NB4 (cell line): ENCODE data around the gene RABL6.
"Not testable (repeated sequence)": the region's sequence is repeated elsewhere in the genome, so short reads cannot be mapped to it uniquely, and the experiment has no call there.

Experiments
- MYC ChIP-seq: IDR thresholded peaks from 2 replicates; pipeline ENCODE4 v1.6.1; 2011; ENCODE audit warnings: low read depth, low read length
- TF ChIP-seq, protein P1 (sequence below): IDR thresholded peaks from one replicate; pipeline ENCODE4 v1.5.1; 2012; ENCODE audit warnings: low read depth, low read length

DNA sequence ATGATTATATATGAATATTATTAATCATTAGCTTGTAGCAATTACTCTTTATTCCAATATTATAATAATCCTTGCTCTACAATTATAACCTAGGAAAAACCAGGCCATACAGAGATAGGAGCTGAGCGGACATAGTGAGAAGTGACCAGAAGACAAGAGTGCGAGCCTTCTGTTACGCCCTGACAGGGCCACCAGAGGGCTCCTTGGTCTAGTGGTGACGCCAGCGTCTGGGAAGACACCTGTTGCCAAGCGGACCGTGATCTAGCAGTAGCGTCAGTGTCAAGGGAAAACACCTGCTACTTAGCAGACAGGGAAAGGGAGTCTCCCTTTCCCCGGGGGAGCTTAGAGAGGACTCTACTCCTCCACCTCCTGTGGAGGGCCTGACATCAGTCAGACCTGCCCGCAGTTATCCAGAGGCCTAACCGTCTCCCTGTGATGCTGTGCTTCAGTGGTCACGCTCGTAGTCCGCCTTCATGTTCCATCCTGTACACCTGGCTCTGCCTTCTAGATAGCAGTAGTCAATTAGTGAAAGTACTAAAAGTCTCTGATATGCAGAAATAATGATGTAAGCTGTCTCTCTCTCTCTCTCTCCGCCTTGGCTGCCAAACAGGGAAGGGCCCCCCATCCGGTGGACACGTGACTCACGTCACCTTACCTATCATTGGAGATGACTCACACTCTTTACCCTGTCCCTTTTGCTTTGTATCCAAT lies 41.2 kb upstream of the RABL6 start:
- TF ChIP-seq, protein P1, sequence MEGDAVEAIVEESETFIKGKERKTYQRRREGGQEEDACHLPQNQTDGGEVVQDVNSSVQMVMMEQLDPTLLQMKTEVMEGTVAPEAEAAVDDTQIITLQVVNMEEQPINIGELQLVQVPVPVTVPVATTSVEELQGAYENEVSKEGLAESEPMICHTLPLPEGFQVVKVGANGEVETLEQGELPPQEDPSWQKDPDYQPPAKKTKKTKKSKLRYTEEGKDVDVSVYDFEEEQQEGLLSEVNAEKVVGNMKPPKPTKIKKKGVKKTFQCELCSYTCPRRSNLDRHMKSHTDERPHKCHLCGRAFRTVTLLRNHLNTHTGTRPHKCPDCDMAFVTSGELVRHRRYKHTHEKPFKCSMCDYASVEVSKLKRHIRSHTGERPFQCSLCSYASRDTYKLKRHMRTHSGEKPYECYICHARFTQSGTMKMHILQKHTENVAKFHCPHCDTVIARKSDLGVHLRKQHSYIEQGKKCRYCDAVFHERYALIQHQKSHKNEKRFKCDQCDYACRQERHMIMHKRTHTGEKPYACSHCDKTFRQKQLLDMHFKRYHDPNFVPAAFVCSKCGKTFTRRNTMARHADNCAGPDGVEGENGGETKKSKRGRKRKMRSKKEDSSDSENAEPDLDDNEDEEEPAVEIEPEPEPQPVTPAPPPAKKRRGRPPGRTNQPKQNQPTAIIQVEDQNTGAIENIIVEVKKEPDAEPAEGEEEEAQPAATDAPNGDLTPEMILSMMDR = peak; percentile 11
- not testable (repeated sequence) for TF ChIP-seq MYC
